ENCODE data around the gene CT55. TPM values are rescaled to one million over a fixed set of nuclear protein-coding genes. Genes with fewer than 3 reads are reported as not detected.

CT55 gene
- total RNA-seq, 1 experiment from 2014 or later, result not detected

DNA sequence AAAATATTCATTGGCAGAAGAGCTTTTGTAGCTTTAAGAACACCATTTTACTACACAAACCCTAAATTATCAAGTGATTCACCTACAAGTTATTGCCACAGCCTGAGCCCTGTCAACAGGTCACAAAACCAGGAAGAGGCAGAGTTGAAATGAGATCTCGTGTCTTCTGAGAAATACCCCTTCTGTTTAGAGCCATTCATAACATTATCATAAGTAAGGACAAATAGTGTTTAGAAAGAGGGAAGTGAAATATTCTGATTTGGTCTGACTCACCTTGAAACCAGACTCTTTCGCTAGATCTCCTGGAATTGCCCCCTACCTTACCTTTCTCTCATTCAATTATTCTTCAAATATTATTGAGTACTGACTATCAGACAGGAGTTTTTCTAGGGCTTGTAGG, 56.8 kb downstream of the CT55 start:
- Histone ChIP-seq H3K27ac (ENCODE audit: low read depth, low read length) (no peak overlapping the region), H3K9me2 (ENCODE audit: insufficient read depth) (no peaks in the 10 kb centered on the region), H2AFZ (ENCODE audit: low read depth, low read length, poor library complexity, severe bottlenecking) (peak overlapping the region; percentile 22), H3K4me1 (ENCODE audit: control insufficient read depth in 1 of 2, insufficient read depth in 2 of 2, low read length in 2 of 2) (no peaks in the 10 kb centered on the region), H3K9me3 (ENCODE audit: control insufficient read depth in 1 of 2, insufficient read depth in 1 of 2, low read depth in 1 of 2, low read length in 2 of 2) (no peaks in the 10 kb centered on the region), H3K36me3 (ENCODE audit: control insufficient read depth in 1 of 2, insufficient read depth in 2 of 2, low read length in 2 of 2) (no peaks in the 10 kb centered on the region), H3K4me2 (ENCODE audit: low read length) (no peak overlapping the region), H3K9ac (ENCODE audit: low read length) (no peak overlapping the region), H4K20me1 (ENCODE audit: insufficient read depth) (no peaks in the 10 kb centered on the region), H3K27me3 (ENCODE audit: insufficient read depth, low read length) (no peaks in the 10 kb centered on the region), H3K4me3 (replicated peaks in 1 of 2; ENCODE audit: low read depth in 1 of 2, low read length in 2 of 2) (no peak overlapping the region), H3K79me2 (ENCODE audit: insufficient read depth, low read length) (no peaks in the 10 kb centered on the region)
- ATAC-seq (no peak), DNase-seq (ENCODE audit: low read depth, low spot score) (no peak)
- ChIA-PET POLR2A (no interaction called here), RAD21 (ENCODE audit: low non-redundant PET in 1 of 2, low total read pairs in 2 of 2, uncharacterized antibody in 2 of 2, unreplicated experiment in 2 of 2) (no interaction called here), CTCF (no interaction called here)
- no TSS peak for BruUV-seq (replicated peaks)
- intact Hi-C loops (cut with micrococcal nuclease), result no loop called here
- TF ChIP-seq CTCF (IDR thresholded peaks at IDR 0.05 in 2 of 3, conservative IDR thresholded peaks at IDR 0.05 in 1 of 3; ENCODE audit: borderline replicate concordance in 1 of 3, insufficient read depth in 1 of 3, low read depth in 2 of 3, low read length in 2 of 3) (no peak), ELF1 (IDR thresholded peaks at IDR 0.05; ENCODE audit: borderline replicate concordance, low read depth) (no peak), EZH2 (IDR thresholded peaks at IDR 0.05) (no peak), ZBTB33 (IDR thresholded peaks at IDR 0.05; ENCODE audit: extremely low read depth, insufficient replicate concordance, low read length) (no peak), MAX (IDR thresholded peaks at IDR 0.05) (no peak), RAD21 (IDR thresholded peaks at IDR 0.05; ENCODE audit: low read depth) (no peak), SP1 (IDR thresholded peaks at IDR 0.05; ENCODE audit: low read depth) (no peak), FOSL1 (IDR thresholded peaks at IDR 0.05; ENCODE audit: low read depth) (no peak), JUND (IDR thresholded peaks at IDR 0.05) (no peak), ZFX (IDR thresholded peaks at IDR 0.05) (no peak)
- TF ChIP-seq, protein P1, sequence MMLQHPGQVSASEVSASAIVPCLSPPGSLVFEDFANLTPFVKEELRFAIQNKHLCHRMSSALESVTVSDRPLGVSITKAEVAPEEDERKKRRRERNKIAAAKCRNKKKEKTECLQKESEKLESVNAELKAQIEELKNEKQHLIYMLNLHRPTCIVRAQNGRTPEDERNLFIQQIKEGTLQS (IDR thresholded peaks at IDR 0.05), result no peak
